ENCODE data around the gene DPY19L1. TPM values are rescaled to one million over a fixed set of nuclear protein-coding genes. Genes with fewer than 3 reads are reported as not detected.

The DPY19L1 gene
- total RNA-seq, 2 experiments from 2014 or later: 5.8 to 17.6 TPM

- H3K9me3 ChIP-seq (ENCODE audit: low read length): no peaks in the 10 kb centered on the region
- CTCF ChIA-PET (ENCODE audit: unreplicated experiment): no interaction called here
- H4K20me1 ChIP-seq (ENCODE audit: insufficient read depth, low read length): no peaks in the 10 kb centered on the region
- POLR2A ChIA-PET: interaction anchor here (0.7 kb wide), 1 partner anchor 10 kb away, joined by 3 read pairs; no protein-coding TSS in a partner anchor
- no peaks in the 10 kb centered on the region for H3K4me1 ChIP-seq (ENCODE audit: insufficient read depth, low read length, poor library complexity, severe bottlenecking)
- H3K36me3 ChIP-seq (ENCODE audit: insufficient read depth, low read length): no peaks in the 10 kb centered on the region
- no peak for TF ChIP-seq EZH2phosphoT487 (IDR thresholded peaks at IDR 0.05; ENCODE audit: borderline replicate concordance, low read depth, low read length)
- no peak for DNase-seq (ENCODE audit: low spot score)
- H3K4me2 ChIP-seq (ENCODE audit: low read length): no peak overlapping the region
- intact Hi-C loops (cut with micrococcal nuclease; ENCODE audit: unreplicated experiment): no loop called here
- H3K27ac ChIP-seq (ENCODE audit: low read depth, low read length, poor library complexity, severe bottlenecking): no peak overlapping the region
- H3K79me2 ChIP-seq (ENCODE audit: insufficient read depth, low read depth, low read length): no peaks in the 10 kb centered on the region
- no peaks in the 10 kb centered on the region for H3K9me2 ChIP-seq (ENCODE audit: insufficient read depth, low read length)
- no peak overlapping the region for H3K4me3 ChIP-seq (ENCODE audit: low read depth, low read length, poor library complexity, severe bottlenecking)
- no peak overlapping the region for H2AFZ ChIP-seq (ENCODE audit: low read length)
- BruUV-seq (replicated peaks): no TSS peak
These were observed 13.0 kb downstream of the DPY19L1 start for GRCh38 chr7:35024298-35024697.

DNA sequence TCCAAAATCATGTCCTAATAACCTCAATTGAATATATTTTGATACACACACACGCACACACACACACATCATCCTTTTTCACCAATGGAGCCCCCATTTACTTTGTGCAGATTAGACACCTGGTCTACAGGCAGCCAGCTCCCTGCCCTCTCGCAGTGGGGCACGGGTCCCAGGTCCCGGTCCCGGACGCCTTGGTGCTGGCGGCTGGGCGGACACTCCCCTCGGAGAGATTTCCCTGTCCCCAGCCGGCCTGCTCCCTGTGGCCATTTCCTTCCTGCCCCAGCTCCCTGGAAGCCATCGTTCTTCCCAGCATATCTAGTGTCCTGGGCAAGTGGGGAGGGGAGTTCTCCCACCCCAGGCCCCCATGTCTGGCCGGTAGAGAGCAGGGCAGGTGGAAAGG, 14.6 kb downstream of the DPY19L1 start:
- POLR2A ChIA-PET: no interaction called here
- no peaks in the 10 kb centered on the region; the same call in 1 of the 2 replicates for H4K20me1 ChIP-seq (ENCODE audit: insufficient read depth, low read length)
- no peak overlapping the region for H3K27ac ChIP-seq (ENCODE audit: low read depth, low read length, poor library complexity, severe bottlenecking)
- intact Hi-C loops (cut with micrococcal nuclease; ENCODE audit: unreplicated experiment): no loop called here
- H3K9me2 ChIP-seq (ENCODE audit: insufficient read depth, low read length): no peaks in the 10 kb centered on the region
- BruUV-seq (replicated peaks): no TSS peak
- H3K79me2 ChIP-seq (ENCODE audit: insufficient read depth, low read depth, low read length): no peaks in the 10 kb centered on the region
- CTCF ChIA-PET (ENCODE audit: unreplicated experiment): no interaction called here
- TF ChIP-seq CTCF (conservative IDR thresholded peaks at IDR 0.05; ENCODE audit: low read length): no peak
- TF ChIP-seq EZH2phosphoT487 (IDR thresholded peaks at IDR 0.05; ENCODE audit: borderline replicate concordance, low read depth, low read length): no peak
- no peak for DNase-seq (ENCODE audit: low spot score)
- no peaks in the 10 kb centered on the region for H3K4me1 ChIP-seq (ENCODE audit: insufficient read depth, low read length, poor library complexity, severe bottlenecking)
- no peak overlapping the region for H3K4me2 ChIP-seq (ENCODE audit: low read length)
- no peaks in the 10 kb centered on the region for H3K9me3 ChIP-seq (ENCODE audit: low read length)
- no peak overlapping the region for H2AFZ ChIP-seq (ENCODE audit: low read length)
- H3K4me3 ChIP-seq (ENCODE audit: low read depth, low read length, poor library complexity, severe bottlenecking): no peak overlapping the region
- H3K36me3 ChIP-seq (ENCODE audit: insufficient read depth, low read length): no peaks in the 10 kb centered on the region

GRCh38 chr7:35021445-35021844, 15.8 kb downstream of the DPY19L1 start:
- Histone ChIP-seq H4K20me1 (ENCODE audit: insufficient read depth, low read length) (no peaks in the 10 kb centered on the region; the same call in 1 of the 2 replicates), H2AFZ (ENCODE audit: low read length) (no peak overlapping the region), H3K9me3 (ENCODE audit: low read length) (no peaks in the 10 kb centered on the region), H3K27ac (ENCODE audit: low read depth, low read length, poor library complexity, severe bottlenecking) (no peak overlapping the region), H3K4me3 (ENCODE audit: low read depth, low read length, poor library complexity, severe bottlenecking) (no peak overlapping the region), H3K4me1 (ENCODE audit: insufficient read depth, low read length, poor library complexity, severe bottlenecking) (no peaks in the 10 kb centered on the region), H3K4me2 (ENCODE audit: low read length) (no peak overlapping the region), H3K9me2 (ENCODE audit: insufficient read depth, low read length) (no peaks in the 10 kb centered on the region), H3K79me2 (ENCODE audit: insufficient read depth, low read depth, low read length) (no peaks in the 10 kb centered on the region), H3K36me3 (ENCODE audit: insufficient read depth, low read length) (no peaks in the 10 kb centered on the region)
- POLR2A ChIA-PET: no interaction called here
- TF ChIP-seq EZH2phosphoT487 (IDR thresholded peaks at IDR 0.05; ENCODE audit: borderline replicate concordance, low read depth, low read length) (no peak), CTCF (conservative IDR thresholded peaks at IDR 0.05; ENCODE audit: low read length) (no peak)
- intact Hi-C loops (cut with micrococcal nuclease; ENCODE audit: unreplicated experiment): no loop called here
- no peak for DNase-seq (ENCODE audit: low spot score)
- BruUV-seq (replicated peaks): no TSS peak
- CTCF ChIA-PET (ENCODE audit: unreplicated experiment): no interaction called here

Data from OCI-LY7 (cell line).